ENCODE results near the gene RNF220.

Gene RNF220

GRCh38 chr1:44543786-44544185 lies 138.7 kb downstream of the RNF220 start:
- no peaks in the 10 kb centered on the region for H3K4me1 ChIP-seq (ENCODE audit: insufficient read depth, low read length, poor library complexity, severe bottlenecking)
- no peaks in the 10 kb centered on the region for H3K9me2 ChIP-seq (replicated peaks; ENCODE audit: low read depth, low read length)
- TF ChIP-seq EZH2phosphoT487 (IDR thresholded peaks at IDR 0.05; ENCODE audit: borderline replicate concordance) (no peak), CTCF (conservative IDR thresholded peaks at IDR 0.05; ENCODE audit: low read length) (no peak)
- peaks cover 30% of the 10 kb centered on the region; the same call in 1 of the 2 replicates for H3K36me3 ChIP-seq (ENCODE audit: insufficient read depth, low read length)
- H3K4me2 ChIP-seq (ENCODE audit: low read depth, low read length, poor library complexity, severe bottlenecking): no peak overlapping the region
- no peaks in the 10 kb centered on the region for H3K79me2 ChIP-seq (ENCODE audit: insufficient read depth, low read length)
- H3K9ac ChIP-seq (ENCODE audit: low read depth, low read length, poor library complexity, severe bottlenecking): no peak overlapping the region
- H4K20me1 ChIP-seq (ENCODE audit: insufficient read depth, low read length, poor library complexity, severe bottlenecking): no peaks in the 10 kb centered on the region
- no peaks in the 10 kb centered on the region for H3F3A ChIP-seq (ENCODE audit: low read depth)
- no peaks in the 10 kb centered on the region for H3K27me3 ChIP-seq (ENCODE audit: insufficient read depth, low read length, poor library complexity, severe bottlenecking)
- H3K9me3 ChIP-seq (ENCODE audit: insufficient read depth, low read depth, low read length): no peaks in the 10 kb centered on the region
- H2AFZ ChIP-seq (ENCODE audit: low read length): no peak overlapping the region
- H3K4me3 ChIP-seq (ENCODE audit: low read length, poor library complexity, severe bottlenecking): no peak overlapping the region

GRCh38 chr1:44544960-44545359 lies 139.9 kb downstream of the RNF220 start:
- Histone ChIP-seq H4K20me1 (ENCODE audit: insufficient read depth, low read length, poor library complexity, severe bottlenecking) (no peaks in the 10 kb centered on the region), H3K79me2 (ENCODE audit: insufficient read depth, low read length) (no peaks in the 10 kb centered on the region), H3K27me3 (ENCODE audit: insufficient read depth, low read length, poor library complexity, severe bottlenecking) (no peaks in the 10 kb centered on the region), H3K4me1 (ENCODE audit: insufficient read depth, low read length, poor library complexity, severe bottlenecking) (no peaks in the 10 kb centered on the region), H3F3A (ENCODE audit: low read depth) (no peaks in the 10 kb centered on the region), H2AFZ (ENCODE audit: low read length) (no peak overlapping the region), H3K9me3 (ENCODE audit: insufficient read depth, low read depth, low read length) (no peaks in the 10 kb centered on the region), H3K9ac (ENCODE audit: low read depth, low read length, poor library complexity, severe bottlenecking) (no peak overlapping the region), H3K4me2 (ENCODE audit: low read depth, low read length, poor library complexity, severe bottlenecking) (no peak overlapping the region), H3K9me2 (replicated peaks; ENCODE audit: low read depth, low read length) (no peaks in the 10 kb centered on the region), H3K4me3 (ENCODE audit: low read length, poor library complexity, severe bottlenecking) (no peak overlapping the region), H3K36me3 (ENCODE audit: insufficient read depth, low read length) (peaks cover 27% of the 10 kb centered on the region; the same call in 1 of the 2 replicates)
- TF ChIP-seq CTCF (conservative IDR thresholded peaks at IDR 0.05; ENCODE audit: low read length) (no peak), EZH2phosphoT487 (IDR thresholded peaks at IDR 0.05; ENCODE audit: borderline replicate concordance) (no peak)

GRCh38 chr1:44545961-44546360 lies 140.9 kb downstream of the RNF220 start:
- Histone ChIP-seq H3K9me2 (replicated peaks; ENCODE audit: low read depth, low read length) (no peaks in the 10 kb centered on the region), H3K27me3 (ENCODE audit: insufficient read depth, low read length, poor library complexity, severe bottlenecking) (no peaks in the 10 kb centered on the region), H3K4me3 (ENCODE audit: low read length, poor library complexity, severe bottlenecking) (no peak overlapping the region), H4K20me1 (ENCODE audit: insufficient read depth, low read length, poor library complexity, severe bottlenecking) (no peaks in the 10 kb centered on the region), H3K9ac (ENCODE audit: low read depth, low read length, poor library complexity, severe bottlenecking) (no peak overlapping the region), H3K79me2 (ENCODE audit: insufficient read depth, low read length) (no peaks in the 10 kb centered on the region), H3K36me3 (ENCODE audit: insufficient read depth, low read length) (peaks cover 24% of the 10 kb centered on the region; the same call in 1 of the 2 replicates), H3K4me2 (ENCODE audit: low read depth, low read length, poor library complexity, severe bottlenecking) (no peak overlapping the region), H2AFZ (ENCODE audit: low read length) (no peak overlapping the region), H3K4me1 (ENCODE audit: insufficient read depth, low read length, poor library complexity, severe bottlenecking) (no peaks in the 10 kb centered on the region), H3K9me3 (ENCODE audit: insufficient read depth, low read depth, low read length) (no peaks in the 10 kb centered on the region), H3F3A (ENCODE audit: low read depth) (no peaks in the 10 kb centered on the region)
- TF ChIP-seq EZH2phosphoT487 (IDR thresholded peaks at IDR 0.05; ENCODE audit: borderline replicate concordance) (no peak), CTCF (conservative IDR thresholded peaks at IDR 0.05; ENCODE audit: low read length) (no peak)
